Activated T-cell treated with anti-CD3 and anti-CD28 coated beads for 48 hours (primary cell): Measurements from ENCODE around the gene P3R3URF.

ENCODE experiments used
- DNase-seq: peaks from one replicate; pipeline ENCODE4 v3.0.0-alpha.2; 2020; ENCODE audit warnings: low read depth

P3R3URF gene

GRCh38 chr1:46193984-46194570, 17.8 kb upstream of the P3R3URF start:
- no peak for DNase-seq

- DNase-seq: no peak
Observed at GRCh38 chr1:46193285-46193684, 17.0 kb upstream of the P3R3URF start.

- no peak for DNase-seq
Observed at GRCh38 chr1:46192171-46192570, 15.9 kb upstream of the P3R3URF start.

- no peak for DNase-seq
Observed at GRCh38 chr1:46191033-46191701, 14.9 kb upstream of the P3R3URF start.

- DNase-seq: no peak
Observed at GRCh38 chr1:46190539-46190938, 14.3 kb upstream of the P3R3URF start.

- DNase-seq: no peak
Observed at GRCh38 chr1:46188295-46189030, 12.2 kb upstream of the P3R3URF start.

- no peak for DNase-seq
Observed at GRCh38 chr1:46187106-46187869, 11.0 kb upstream of the P3R3URF start.

GRCh38 chr1:46186076-46186475, 9.8 kb upstream of the P3R3URF start:
- DNase-seq: no peak

- peak; percentile 60 for DNase-seq
Observed at GRCh38 chr1:46184920-46185658, 8.8 kb upstream of the P3R3URF start.

- DNase-seq: no peak
Observed at GRCh38 chr1:46183926-46184557, 7.8 kb upstream of the P3R3URF start.

- no peak for DNase-seq
Observed at GRCh38 chr1:46183079-46183847, 7.0 kb upstream of the P3R3URF start.

GRCh38 chr1:46181343-46182260, 5.3 kb upstream of the P3R3URF start:
- DNase-seq: no peak

GRCh38 chr1:46180082-46180616, 3.9 kb upstream of the P3R3URF start:
- no peak for DNase-seq

- DNase-seq: peak; percentile 37
Observed at GRCh38 chr1:46179138-46180081, 3.1 kb upstream of the P3R3URF start.

GRCh38 chr1:46175243-46175642, 1.0 kb downstream of the P3R3URF start:
- no peak for DNase-seq

- no peak for DNase-seq
Observed at GRCh38 chr1:46174448-46175231, 1.6 kb downstream of the P3R3URF start, which contains the start of gene TSPAN1. TSPAN1 (plus strand) TSS chr1:46175087; CDS start chr1:46181108, 6,021 bp downstream.

GRCh38 chr1:46173361-46173856, 2.9 kb downstream of the P3R3URF start:
- DNase-seq: no peak
